ENCODE data around the gene MPEG1.

MPEG1 gene

GRCh38 chr11:59204746-59205145 is 8.0 kb downstream of the MPEG1 start:
- POLR2A ChIA-PET, result no interaction called here
- no peak overlapping the region for H3K4me3 ChIP-seq (ENCODE audit: low read depth, low read length)
- DNase-seq (ENCODE audit: low read depth, low spot score), result no peak
- CTCF ChIA-PET, result interaction anchor here (1.2 to 17.8 kb wide), 9 partner anchors 10 to 475 kb away, joined by 3 to 450 read pairs (median 17); partner anchors contain the start of gene DTX4
- no peak for TF ChIP-seq CTCF (IDR thresholded peaks at IDR 0.05; ENCODE audit: insufficient read depth, low read length, missing control alignments)

GRCh38 chr11:59201353-59201752 is 11.4 kb downstream of the MPEG1 start:
- POLR2A ChIA-PET, result no interaction called here
- DNase-seq (ENCODE audit: low read depth, low spot score), result no peak

GRCh38 chr11:59200423-59200746 is 12.3 kb downstream of the MPEG1 start:
- TF ChIP-seq CTCF (IDR thresholded peaks at IDR 0.05; ENCODE audit: insufficient read depth, low read length, missing control alignments), result no peak
- no peak overlapping the region for H3K4me3 ChIP-seq (ENCODE audit: low read depth, low read length)
- POLR2A ChIA-PET, result no interaction called here
- CTCF ChIA-PET, result interaction anchor here (3.7 to 17.8 kb wide), 3 partner anchors 10 to 29 kb away, joined by 29 to 450 read pairs (median 31); partner anchors contain the start of gene DTX4
- no peak for DNase-seq (ENCODE audit: low read depth, low spot score)

More at GRCh38 chr11:59201353-59201752, 11.4 kb downstream of the MPEG1 start:
- no peak overlapping the region for H3K4me3 ChIP-seq (ENCODE audit: low read depth, low read length)
- TF ChIP-seq CTCF (IDR thresholded peaks at IDR 0.05; ENCODE audit: insufficient read depth, low read length, missing control alignments), result no peak
- CTCF ChIA-PET, result interaction anchor here (1.1 to 17.8 kb wide), 4 partner anchors 9 to 29 kb away, joined by 3 to 450 read pairs (median 30); partner anchors contain the start of gene DTX4

GRCh38 chr11:59199546-59200422 is 12.9 kb downstream of the MPEG1 start:
- DNase-seq (ENCODE audit: low read depth, low spot score), result no peak
- H3K4me3 ChIP-seq (ENCODE audit: low read depth, low read length), result no peak overlapping the region
- no peak for TF ChIP-seq CTCF (IDR thresholded peaks at IDR 0.05; ENCODE audit: insufficient read depth, low read length, missing control alignments)
- CTCF ChIA-PET, result interaction anchor here (1.1 to 17.8 kb wide), 5 partner anchors 7 to 28 kb away, joined by 3 to 450 read pairs (median 29); partner anchors contain the start of gene DTX4
- POLR2A ChIA-PET, result no interaction called here

GRCh38 chr11:59198726-59199125 is 14.0 kb downstream of the MPEG1 start:
- no peak for DNase-seq (ENCODE audit: low read depth, low spot score)
- H3K4me3 ChIP-seq (ENCODE audit: low read depth, low read length), result no peak overlapping the region
- POLR2A ChIA-PET, result interaction anchor here (1.2 to 1.8 kb wide), 3 partner anchors 11 to 27 kb away, joined by 3 to 6 read pairs (median 5); partner anchors contain the start of gene DTX4
- CTCF ChIA-PET, result interaction anchor here (0.8 to 17.8 kb wide), 7 partner anchors 8 to 51 kb away, joined by 3 to 450 read pairs (median 3); partner anchors contain the start of gene DTX4
- TF ChIP-seq CTCF (IDR thresholded peaks at IDR 0.05; ENCODE audit: insufficient read depth, low read length, missing control alignments), result no peak

- DNase-seq (ENCODE audit: low read depth, low spot score), result peak; percentile 53
- ChIA-PET CTCF (interaction anchor here (0.8 to 17.8 kb wide), 4 partner anchors 9 to 50 kb away, joined by 3 to 450 read pairs (median 20); partner anchors contain the start of gene DTX4), POLR2A (interaction anchor here (0.6 to 1.8 kb wide), 5 partner anchors 9 to 591 kb away, joined by 3 to 6 read pairs (median 3); partner anchors contain the start of gene DTX4)
- no peak for TF ChIP-seq CTCF (IDR thresholded peaks at IDR 0.05; ENCODE audit: insufficient read depth, low read length, missing control alignments)
- H3K4me3 ChIP-seq (ENCODE audit: low read depth, low read length), result no peak overlapping the region
These were observed 14.7 kb downstream of the MPEG1 start for GRCh38 chr11:59197991-59198390.
